ENCODE measurements around the gene SYNJ2.

The SYNJ2 gene

GRCh38 chr6:158068156-158068892 is 86.7 kb downstream of the SYNJ2 start:
- H3K4me3 ChIP-seq (ENCODE audit: low read length in 2 of 2) = no peak overlapping the region
- H3K9ac ChIP-seq (ENCODE audit: low read depth in 1 of 2, low read length in 2 of 2) = peak overlapping the region in 1 of 2 donors; percentile 50
- H3K9me3 ChIP-seq (ENCODE audit: control insufficient read depth in 2 of 2, low read length in 2 of 2) = no peaks in the 10 kb centered on the region
- H3K27ac ChIP-seq (ENCODE audit: low read depth in 2 of 2, low read length in 2 of 2) = peak overlapping the region; percentile 65 to 76
- H3K4me1 ChIP-seq (ENCODE audit: control insufficient read depth in 2 of 2, insufficient read depth in 2 of 2, low read length in 2 of 2) = peaks cover 6 to 18% of the 10 kb centered on the region in 2 donors
- no peaks in the 10 kb centered on the region for H3K27me3 ChIP-seq (ENCODE audit: control insufficient read depth in 2 of 2, insufficient read depth in 2 of 2, low read length in 2 of 2)
- H3K36me3 ChIP-seq (ENCODE audit: control insufficient read depth in 2 of 2, insufficient read depth in 2 of 2, low read length in 2 of 2) = peaks cover 49 to 53% of the 10 kb centered on the region in 2 donors

GRCh38 chr6:158068893-158069799 is 87.5 kb downstream of the SYNJ2 start:
- H3K27ac ChIP-seq (ENCODE audit: low read depth in 2 of 2, low read length in 2 of 2) = peak overlapping the region; percentile 65 to 76
- no peak overlapping the region for H3K4me3 ChIP-seq (ENCODE audit: low read length in 2 of 2)
- H3K4me1 ChIP-seq (ENCODE audit: control insufficient read depth in 2 of 2, insufficient read depth in 2 of 2, low read length in 2 of 2) = peaks cover 6 to 18% of the 10 kb centered on the region in 2 donors
- no peaks in the 10 kb centered on the region for H3K27me3 ChIP-seq (ENCODE audit: control insufficient read depth in 2 of 2, insufficient read depth in 2 of 2, low read length in 2 of 2)
- no peaks in the 10 kb centered on the region for H3K9me3 ChIP-seq (ENCODE audit: control insufficient read depth in 2 of 2, low read length in 2 of 2)
- H3K36me3 ChIP-seq (ENCODE audit: control insufficient read depth in 2 of 2, insufficient read depth in 2 of 2, low read length in 2 of 2) = peaks cover 44 to 53% of the 10 kb centered on the region in 2 donors
- H3K9ac ChIP-seq (ENCODE audit: low read depth in 1 of 2, low read length in 2 of 2) = peak overlapping the region in 1 of 2 donors; percentile 50

DNA sequence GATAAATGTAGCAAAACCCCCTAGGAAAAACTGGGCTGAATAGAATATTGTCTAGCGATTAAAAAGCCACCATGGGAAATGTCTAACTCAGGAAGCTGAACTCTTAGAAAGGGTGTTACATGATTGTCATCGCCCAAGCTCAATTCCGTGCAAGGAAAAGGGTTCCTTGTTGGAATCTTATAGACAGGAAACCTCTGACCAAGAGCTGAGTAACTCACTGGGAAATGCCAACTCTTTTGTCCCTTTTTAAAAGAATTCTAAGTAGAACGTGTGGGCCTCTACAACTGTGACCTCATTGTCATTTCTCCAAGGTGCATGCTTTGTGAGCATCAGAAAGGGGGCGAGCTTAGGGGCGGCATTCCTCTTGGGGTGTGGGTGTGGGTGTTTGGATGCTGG is 88.1 kb downstream of the SYNJ2 start:
- H3K4me3 ChIP-seq (ENCODE audit: low read length in 2 of 2) = no peak overlapping the region
- H3K36me3 ChIP-seq (ENCODE audit: control insufficient read depth in 2 of 2, insufficient read depth in 2 of 2, low read length in 2 of 2) = peaks cover 40 to 47% of the 10 kb centered on the region in 2 donors
- H3K4me1 ChIP-seq (ENCODE audit: control insufficient read depth in 2 of 2, insufficient read depth in 2 of 2, low read length in 2 of 2) = peaks cover 6 to 18% of the 10 kb centered on the region in 2 donors
- no peak overlapping the region for H3K9ac ChIP-seq (ENCODE audit: low read depth in 1 of 2, low read length in 2 of 2)
- no peaks in the 10 kb centered on the region for H3K9me3 ChIP-seq (ENCODE audit: control insufficient read depth in 2 of 2, low read length in 2 of 2)
- peak overlapping the region in 1 of 2 donors; percentile 65 for H3K27ac ChIP-seq (ENCODE audit: low read depth in 2 of 2, low read length in 2 of 2)
- H3K27me3 ChIP-seq (ENCODE audit: control insufficient read depth in 2 of 2, insufficient read depth in 2 of 2, low read length in 2 of 2) = no peaks in the 10 kb centered on the region

DNA sequence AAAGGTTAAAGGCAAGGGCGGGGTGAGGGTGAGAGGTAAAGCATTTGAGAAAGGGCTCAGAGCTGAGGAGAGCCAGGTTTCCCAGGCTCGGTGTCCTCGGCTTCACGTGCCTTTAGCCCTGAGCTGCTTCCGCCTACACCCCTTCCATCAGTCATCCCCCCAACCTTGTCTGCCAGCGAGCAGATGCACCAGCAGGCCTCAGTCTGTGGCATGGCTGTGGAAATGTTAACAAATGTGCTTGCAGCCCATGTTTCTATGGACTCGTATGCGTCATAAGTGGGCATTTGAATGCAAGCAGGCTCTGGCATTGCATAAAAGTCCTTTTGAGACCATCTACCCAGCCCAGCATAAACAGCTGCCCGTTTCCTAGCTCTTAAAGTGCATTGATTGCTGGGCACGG is 88.8 kb downstream of the SYNJ2 start:
- H3K4me3 ChIP-seq (ENCODE audit: low read length in 2 of 2) = no peak overlapping the region
- H3K27ac ChIP-seq (ENCODE audit: low read depth in 2 of 2, low read length in 2 of 2) = peak overlapping the region in 1 of 2 donors; percentile 23
- no peak overlapping the region for H3K9ac ChIP-seq (ENCODE audit: low read depth in 1 of 2, low read length in 2 of 2)
- H3K9me3 ChIP-seq (ENCODE audit: control insufficient read depth in 2 of 2, low read length in 2 of 2) = no peaks in the 10 kb centered on the region
- H3K27me3 ChIP-seq (ENCODE audit: control insufficient read depth in 2 of 2, insufficient read depth in 2 of 2, low read length in 2 of 2) = no peaks in the 10 kb centered on the region
- H3K36me3 ChIP-seq (ENCODE audit: control insufficient read depth in 2 of 2, insufficient read depth in 2 of 2, low read length in 2 of 2) = peaks cover 38 to 43% of the 10 kb centered on the region in 2 donors
- H3K4me1 ChIP-seq (ENCODE audit: control insufficient read depth in 2 of 2, insufficient read depth in 2 of 2, low read length in 2 of 2) = peaks cover 6 to 18% of the 10 kb centered on the region in 2 donors

- no peak overlapping the region for H3K4me3 ChIP-seq (ENCODE audit: low read length in 2 of 2)
- H3K27ac ChIP-seq (ENCODE audit: low read depth in 2 of 2, low read length in 2 of 2) = no peak overlapping the region
- no peak overlapping the region for H3K9ac ChIP-seq (ENCODE audit: low read depth in 1 of 2, low read length in 2 of 2)
- H3K9me3 ChIP-seq (ENCODE audit: control insufficient read depth in 2 of 2, low read length in 2 of 2) = no peaks in the 10 kb centered on the region
- H3K4me1 ChIP-seq (ENCODE audit: control insufficient read depth in 2 of 2, insufficient read depth in 2 of 2, low read length in 2 of 2) = peaks cover 6 to 18% of the 10 kb centered on the region in 2 donors
- peaks cover 40 to 43% of the 10 kb centered on the region in 2 donors for H3K36me3 ChIP-seq (ENCODE audit: control insufficient read depth in 2 of 2, insufficient read depth in 2 of 2, low read length in 2 of 2)
- H3K27me3 ChIP-seq (ENCODE audit: control insufficient read depth in 2 of 2, insufficient read depth in 2 of 2, low read length in 2 of 2) = no peaks in the 10 kb centered on the region
These were observed 89.7 kb downstream of the SYNJ2 start for GRCh38 chr6:158071121-158072082.

DNA sequence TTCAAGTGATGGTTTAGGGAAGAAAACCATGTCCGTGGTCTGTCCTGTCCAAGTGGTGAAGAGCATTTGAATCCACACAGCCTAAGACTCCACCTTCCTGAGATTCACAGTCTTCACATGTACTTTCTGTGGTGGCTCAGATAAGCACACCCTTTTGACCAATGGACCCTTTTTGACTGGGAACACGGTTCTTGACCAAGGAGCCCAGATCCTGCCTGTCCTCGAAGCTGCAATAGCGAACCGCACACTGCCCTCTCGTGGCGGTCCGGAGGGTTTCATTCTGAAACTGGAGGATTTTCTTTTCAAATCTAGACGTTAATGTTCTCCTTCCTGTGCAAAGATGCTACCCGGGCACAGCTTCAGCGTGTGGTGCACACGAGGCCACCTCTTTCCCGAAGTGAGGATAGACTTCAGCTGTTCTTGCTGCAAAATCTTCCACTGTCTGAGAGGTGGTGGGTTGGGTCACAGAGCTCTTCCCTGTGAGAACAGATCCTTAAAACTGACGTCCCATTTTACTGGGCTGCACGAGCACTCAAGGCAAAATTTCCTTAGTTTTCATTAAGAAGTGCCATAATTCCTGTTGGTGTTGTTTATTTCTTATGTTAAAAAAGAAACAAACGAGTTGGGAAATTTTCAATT is 90.5 kb downstream of the SYNJ2 start:
- Histone ChIP-seq H3K4me1 (ENCODE audit: control insufficient read depth in 2 of 2, insufficient read depth in 2 of 2, low read length in 2 of 2) (peaks cover 6 to 18% of the 10 kb centered on the region in 2 donors), H3K4me3 (ENCODE audit: low read length in 2 of 2) (no peak overlapping the region), H3K9me3 (ENCODE audit: control insufficient read depth in 2 of 2, low read length in 2 of 2) (no peaks in the 10 kb centered on the region), H3K36me3 (ENCODE audit: control insufficient read depth in 2 of 2, insufficient read depth in 2 of 2, low read length in 2 of 2) (peaks cover 39 to 43% of the 10 kb centered on the region in 2 donors), H3K27me3 (ENCODE audit: control insufficient read depth in 2 of 2, insufficient read depth in 2 of 2, low read length in 2 of 2) (no peaks in the 10 kb centered on the region), H3K27ac (ENCODE audit: low read depth in 2 of 2, low read length in 2 of 2) (no peak overlapping the region), H3K9ac (ENCODE audit: low read depth in 1 of 2, low read length in 2 of 2) (no peak overlapping the region)

DNA sequence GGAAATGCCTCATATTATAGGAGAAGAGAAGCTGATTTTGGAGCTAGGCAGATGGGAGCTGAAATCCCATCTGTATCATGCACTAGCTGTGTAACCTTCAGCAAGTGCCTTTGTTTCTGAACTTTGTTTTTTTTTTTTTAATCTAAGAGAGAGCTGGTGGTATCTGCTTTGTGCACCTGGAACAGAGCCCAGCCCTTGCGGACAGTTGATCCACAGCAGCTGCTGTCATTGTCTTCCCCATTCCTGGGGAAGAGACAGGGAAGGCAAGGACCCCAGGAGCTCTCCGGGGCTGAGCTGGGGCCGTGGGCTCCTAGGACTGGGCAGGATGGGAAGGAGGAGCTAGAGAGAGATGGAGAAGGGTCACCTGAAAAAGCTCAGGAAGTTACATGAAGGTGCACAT is 92.1 kb downstream of the SYNJ2 start:
- no peaks in the 10 kb centered on the region for H3K9me3 ChIP-seq (ENCODE audit: control insufficient read depth in 2 of 2, low read length in 2 of 2)
- H3K27ac ChIP-seq (ENCODE audit: low read depth in 2 of 2, low read length in 2 of 2) = no peak overlapping the region
- peaks cover 43 to 50% of the 10 kb centered on the region in 2 donors for H3K36me3 ChIP-seq (ENCODE audit: control insufficient read depth in 2 of 2, insufficient read depth in 2 of 2, low read length in 2 of 2)
- peaks cover 0 to 12% of the 10 kb centered on the region in 2 donors for H3K4me1 ChIP-seq (ENCODE audit: control insufficient read depth in 2 of 2, insufficient read depth in 2 of 2, low read length in 2 of 2)
- H3K27me3 ChIP-seq (ENCODE audit: control insufficient read depth in 2 of 2, insufficient read depth in 2 of 2, low read length in 2 of 2) = no peaks in the 10 kb centered on the region
- no peak overlapping the region for H3K9ac ChIP-seq (ENCODE audit: low read depth in 1 of 2, low read length in 2 of 2)
- no peak overlapping the region for H3K4me3 ChIP-seq (ENCODE audit: low read length in 2 of 2)

DNA sequence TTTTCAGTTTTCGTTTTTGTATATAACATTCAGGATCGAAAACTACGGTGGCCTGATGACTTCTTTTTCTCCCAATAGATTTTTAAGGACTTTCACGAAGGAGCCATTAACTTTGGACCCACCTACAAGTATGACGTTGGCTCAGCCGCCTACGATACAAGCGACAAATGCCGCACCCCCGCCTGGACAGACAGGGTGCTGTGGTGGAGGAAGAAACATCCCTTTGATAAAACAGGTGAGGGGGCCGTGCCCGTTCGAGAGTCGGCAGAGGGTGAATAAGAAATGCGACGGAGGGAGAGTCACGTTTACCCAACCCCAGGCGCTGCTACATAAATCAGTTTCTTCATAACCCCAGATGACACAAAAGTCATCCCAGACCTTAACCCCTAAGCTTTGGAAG is 94.9 kb downstream of the SYNJ2 start:
- H3K27ac ChIP-seq (ENCODE audit: low read depth in 2 of 2, low read length in 2 of 2) = no peak overlapping the region
- no peaks in the 10 kb centered on the region for H3K27me3 ChIP-seq (ENCODE audit: control insufficient read depth in 2 of 2, insufficient read depth in 2 of 2, low read length in 2 of 2)
- H3K9me3 ChIP-seq (ENCODE audit: control insufficient read depth in 2 of 2, low read length in 2 of 2) = no peaks in the 10 kb centered on the region
- no peak overlapping the region for H3K9ac ChIP-seq (ENCODE audit: low read depth in 1 of 2, low read length in 2 of 2)
- peaks cover 0 to 5% of the 10 kb centered on the region in 2 donors for H3K4me1 ChIP-seq (ENCODE audit: control insufficient read depth in 2 of 2, insufficient read depth in 2 of 2, low read length in 2 of 2)
- H3K36me3 ChIP-seq (ENCODE audit: control insufficient read depth in 2 of 2, insufficient read depth in 2 of 2, low read length in 2 of 2) = peaks cover 32 to 45% of the 10 kb centered on the region in 2 donors
- H3K4me3 ChIP-seq (ENCODE audit: low read length in 2 of 2) = no peak overlapping the region

GRCh38 chr6:158077676-158078075 is 96.0 kb downstream of the SYNJ2 start:
- no peak overlapping the region for H3K27ac ChIP-seq (ENCODE audit: low read depth in 2 of 2, low read length in 2 of 2)
- H3K36me3 ChIP-seq (ENCODE audit: control insufficient read depth in 2 of 2, insufficient read depth in 2 of 2, low read length in 2 of 2) = peaks cover 31 to 48% of the 10 kb centered on the region in 2 donors
- H3K9ac ChIP-seq (ENCODE audit: low read depth in 1 of 2, low read length in 2 of 2) = no peak overlapping the region
- no peaks in the 10 kb centered on the region for H3K9me3 ChIP-seq (ENCODE audit: control insufficient read depth in 2 of 2, low read length in 2 of 2)
- H3K27me3 ChIP-seq (ENCODE audit: control insufficient read depth in 2 of 2, insufficient read depth in 2 of 2, low read length in 2 of 2) = no peaks in the 10 kb centered on the region
- no peaks in the 10 kb centered on the region for H3K4me1 ChIP-seq (ENCODE audit: control insufficient read depth in 2 of 2, insufficient read depth in 2 of 2, low read length in 2 of 2)
- no peak overlapping the region for H3K4me3 ChIP-seq (ENCODE audit: low read length in 2 of 2)

Measured in mucosa of rectum (tissue), 2 donors.